ENCODE results near the gene CDK14.

DNA sequence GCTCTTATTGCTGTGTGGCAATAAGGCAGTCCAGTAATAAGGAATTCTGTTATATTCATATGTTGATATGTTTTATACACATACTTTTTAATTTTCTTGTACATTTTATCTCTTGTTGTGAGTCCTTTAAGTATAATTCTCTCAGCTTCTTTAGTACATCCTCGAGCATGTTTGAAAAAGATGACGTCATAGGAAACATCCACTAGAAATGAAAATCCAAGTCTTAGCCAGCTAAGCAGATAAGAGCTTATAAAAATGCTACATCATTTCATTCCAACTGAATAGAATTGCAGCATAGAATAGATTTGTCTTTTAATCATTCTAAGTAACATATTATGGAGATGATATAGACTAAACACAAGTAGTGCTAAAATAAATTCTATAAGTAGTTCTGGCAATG, 384.4 kb downstream of the CDK14 start:
- TF ChIP-seq, protein P1, sequence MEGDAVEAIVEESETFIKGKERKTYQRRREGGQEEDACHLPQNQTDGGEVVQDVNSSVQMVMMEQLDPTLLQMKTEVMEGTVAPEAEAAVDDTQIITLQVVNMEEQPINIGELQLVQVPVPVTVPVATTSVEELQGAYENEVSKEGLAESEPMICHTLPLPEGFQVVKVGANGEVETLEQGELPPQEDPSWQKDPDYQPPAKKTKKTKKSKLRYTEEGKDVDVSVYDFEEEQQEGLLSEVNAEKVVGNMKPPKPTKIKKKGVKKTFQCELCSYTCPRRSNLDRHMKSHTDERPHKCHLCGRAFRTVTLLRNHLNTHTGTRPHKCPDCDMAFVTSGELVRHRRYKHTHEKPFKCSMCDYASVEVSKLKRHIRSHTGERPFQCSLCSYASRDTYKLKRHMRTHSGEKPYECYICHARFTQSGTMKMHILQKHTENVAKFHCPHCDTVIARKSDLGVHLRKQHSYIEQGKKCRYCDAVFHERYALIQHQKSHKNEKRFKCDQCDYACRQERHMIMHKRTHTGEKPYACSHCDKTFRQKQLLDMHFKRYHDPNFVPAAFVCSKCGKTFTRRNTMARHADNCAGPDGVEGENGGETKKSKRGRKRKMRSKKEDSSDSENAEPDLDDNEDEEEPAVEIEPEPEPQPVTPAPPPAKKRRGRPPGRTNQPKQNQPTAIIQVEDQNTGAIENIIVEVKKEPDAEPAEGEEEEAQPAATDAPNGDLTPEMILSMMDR (IDR thresholded peaks at IDR 0.05): no peak
- TF ChIP-seq POLR2A (IDR thresholded peaks at IDR 0.05): no peak
